Kidney (tissue), 14 donors: ENCODE data around the gene BPNT1. TPM values are rescaled to one million over a fixed set of nuclear protein-coding genes. Genes with fewer than 3 reads are reported as not detected.

Experiments used
- DNase-seq, 5 donors: peaks; one replicate each; pipeline ENCODE4 v3.0.0-alpha.2; 2013 to 2020
- FAIRE-seq: peaks from 2 replicates; lab custom pipeline; 2012; peaks lifted over from hg19 to GRCh38; lab: Jason Lieb, UNC
- H3K27ac ChIP-seq, 2 donors: one replicate each; pipeline ENCODE4 v1.7.0; 2013; ENCODE audit warnings: low read depth in 2 of 2, low read length in 2 of 2, inconsistent platforms in 1 of 2
- H3K27me3 ChIP-seq: one replicate; pipeline ENCODE4 v1.7.1; 2013; ENCODE audit warnings: low read length, inconsistent platforms; ENCODE audit not compliant: control insufficient read depth, insufficient read depth
- H3K36me3 ChIP-seq, 3 donors: one replicate each; pipeline versions ENCODE4 v1.7.0 to v1.7.1; 2013; ENCODE audit warnings: low read length in 3 of 3, control low read depth in 1 of 3, inconsistent platforms in 1 of 3; ENCODE audit not compliant: insufficient read depth in 3 of 3, control insufficient read depth in 2 of 3
- H3K4me1 ChIP-seq, 3 donors: one replicate each; pipeline versions ENCODE4 v1.7.0 to v1.7.1; 2013; ENCODE audit warnings: low read length in 3 of 3, inconsistent platforms in 1 of 3, low read depth in 1 of 3; ENCODE audit not compliant: control insufficient read depth in 2 of 3, insufficient read depth in 2 of 3
- H3K4me3 ChIP-seq, 3 donors: one replicate each; pipeline versions ENCODE4 v1.7.0 to v1.8.1; 2013; ENCODE audit warnings: low read length in 3 of 3, control low read depth in 1 of 3, inconsistent platforms in 1 of 3
- H3K9ac ChIP-seq, 3 donors: one replicate each; pipeline versions ENCODE4 v1.7.0 to v1.7.1; 2013; ENCODE audit warnings: low read length in 3 of 3, control low read depth in 1 of 3, inconsistent platforms in 1 of 3
- H3K9me3 ChIP-seq, 3 donors: one replicate each; pipeline versions ENCODE4 v1.7.0 to v1.7.1; 2013; ENCODE audit warnings: low read length in 3 of 3, control low read depth in 1 of 3, inconsistent platforms in 1 of 3; ENCODE audit not compliant: control insufficient read depth in 2 of 3, insufficient read depth in 1 of 3
- CTCF ChIP-seq: IDR thresholded peaks from 3 replicates; pipeline ENCODE4 v1.5.1; 2012; ENCODE audit warnings: mild to moderate bottlenecking, moderate library complexity, borderline replicate concordance; ENCODE audit not compliant: insufficient read depth; ENCODE audit errors: extremely low read depth
- intact Hi-C: fragments of 100-400 bp; cut with DNase I; formaldehyde crosslinking; loops from one replicate; pipeline ENCODE4 v1.11.1; 2022
- polyA plus RNA-seq: library from polyadenylated mRNA; stranded (reverse); fragments of 350-450 nt; fragmentation: Illumina TruSeq; extraction: RNeasy Lipid Tissue Mini Kit (QIAGEN cat#74804); gene quantifications from one replicate; pipeline ENCODE4 v1.2.3, GENCODE V29; 2014; ENCODE audit warnings: low read depth, low replicate concordance; ENCODE audit not compliant: insufficient read depth
- total RNA-seq: library from RNA; stranded (reverse); fragmentation: NEBNext Ultra II Directional; extraction: Animal tissue kit (Norgen Biotek cat#: 25700); gene quantifications from one replicate; pipeline ENCODE4 v1.2.1, GENCODE V29; 2021
- donor health status: control.
- donor health status: control.
- donor health status: control.
- donor health status: control.
- donor health status: control.
- donor health status: DM: yes; HTN: yes; CAD: no.
- donor health status: Normal renal cell carcinoma (clear cell type).

Gene BPNT1
- total and polyA plus RNA-seq, 2 donors from 2014 or later, result 25.7 to 31.3 TPM

- TF ChIP-seq CTCF, result no peak
- Histone ChIP-seq H3K4me1 (no peaks in the 10 kb centered on the region), H3K9ac (no peak overlapping the region), H3K9me3 (no peaks in the 10 kb centered on the region), H3K27ac (no peak overlapping the region), H3K27me3 (no peaks in the 10 kb centered on the region), H3K4me3 (no peak overlapping the region), H3K36me3 (peaks cover 0 to 20% (median 15%) of the 10 kb centered on the region in 3 donors)
- DNase-seq, result no peak
- no peak for FAIRE-seq
- intact Hi-C loops, result no loop called here
Observed at GRCh38 chr1:220135755-220136154, 46.2 kb upstream of the BPNT1 start.

DNA sequence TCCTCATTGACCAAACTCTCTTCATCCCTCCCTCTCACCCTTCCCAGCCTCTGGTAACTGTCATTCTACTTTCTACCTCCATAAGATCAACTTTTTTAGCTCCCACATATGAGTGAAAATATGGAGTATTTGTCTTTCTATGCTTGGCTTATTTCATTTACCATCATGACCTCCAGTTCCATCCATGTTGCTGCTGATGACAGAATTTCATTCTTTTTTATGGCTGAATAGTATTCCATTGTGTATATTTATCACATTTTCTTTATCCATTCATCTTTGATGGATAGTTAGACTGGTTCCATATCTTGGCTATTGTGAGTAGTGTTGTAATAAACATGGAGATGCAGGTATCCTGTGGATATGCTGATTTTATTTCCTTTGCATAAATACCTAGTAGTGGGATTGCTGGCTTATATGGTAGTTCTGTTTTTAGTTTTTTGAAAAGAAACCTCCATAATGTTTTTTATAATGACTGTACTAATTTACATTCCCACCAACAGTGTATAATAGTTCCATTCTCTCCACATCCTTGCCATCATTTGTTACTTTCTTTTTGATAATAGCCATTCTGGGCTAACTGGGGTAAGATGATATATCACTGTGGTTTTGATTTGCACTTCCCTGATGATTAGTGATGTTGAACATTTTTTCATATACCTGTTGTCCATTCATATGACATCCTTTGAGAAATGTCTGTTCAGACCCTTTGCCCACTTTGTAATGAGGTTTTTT lies 40.1 kb upstream of the BPNT1 start:
- FAIRE-seq (no peak), DNase-seq (no peak)
- peaks cover 0 to 14% (median 14%) of the 10 kb centered on the region in 3 donors for H3K36me3 ChIP-seq

GRCh38 chr1:220127076-220127475 lies 37.5 kb upstream of the BPNT1 start:
- no peak overlapping the region for H3K9ac ChIP-seq
- H3K36me3 ChIP-seq, result peaks cover 0 to 9% (median 8%) of the 10 kb centered on the region in 3 donors
- no peaks in the 10 kb centered on the region for H3K27me3 ChIP-seq
- intact Hi-C loops, result no loop called here
- no peak for TF ChIP-seq CTCF
- no peak overlapping the region for H3K27ac ChIP-seq
- H3K4me3 ChIP-seq, result no peak overlapping the region
- H3K4me1 ChIP-seq, result no peaks in the 10 kb centered on the region
- DNase-seq (no peak), FAIRE-seq (no peak)
- H3K9me3 ChIP-seq, result no peaks in the 10 kb centered on the region

More for the DNA sequence above, 40.1 kb upstream of the BPNT1 start:
- Histone ChIP-seq H3K9ac (no peak overlapping the region), H3K27me3 (no peaks in the 10 kb centered on the region), H3K4me3 (no peak overlapping the region), H3K27ac (no peak overlapping the region), H3K4me1 (no peaks in the 10 kb centered on the region), H3K9me3 (no peaks in the 10 kb centered on the region)
- intact Hi-C loops, result no loop called here
- TF ChIP-seq CTCF, result no peak

GRCh38 chr1:220124542-220124941 lies 35.0 kb upstream of the BPNT1 start:
- H3K27me3 ChIP-seq, result no peaks in the 10 kb centered on the region
- no peaks in the 10 kb centered on the region for H3K4me1 ChIP-seq
- TF ChIP-seq CTCF, result no peak
- H3K9ac ChIP-seq, result no peak overlapping the region
- H3K4me3 ChIP-seq, result no peak overlapping the region
- peaks cover 0 to 9% (median 8%) of the 10 kb centered on the region in 3 donors for H3K36me3 ChIP-seq
- H3K9me3 ChIP-seq, result no peaks in the 10 kb centered on the region
- no peak for DNase-seq
- FAIRE-seq, result no peak
- intact Hi-C loops, result no loop called here
- H3K27ac ChIP-seq, result no peak overlapping the region
